ENCODE measurements around the gene PLXND1. TPM values are rescaled to one million over a fixed set of nuclear protein-coding genes. Genes with fewer than 3 reads are reported as not detected.
"Not testable (repeated sequence)": the region's sequence is repeated elsewhere in the genome, so short reads cannot be mapped to it uniquely, and the experiment has no call there.

PLXND1 gene
- total RNA-seq, 1 experiment from 2014 or later = 40.4 TPM

GRCh38 chr3:129552287-129553050, 54.0 kb downstream of the PLXND1 start:
- DNase-seq (ENCODE audit: low spot score) = no peak

GRCh38 chr3:129549805-129550204, 56.7 kb downstream of the PLXND1 start:
- no peak for DNase-seq (ENCODE audit: low spot score)

- no peak for DNase-seq (ENCODE audit: low spot score)
Measured at GRCh38 chr3:129549006-129549800, 57.3 kb downstream of the PLXND1 start.

GRCh38 chr3:129548104-129548965, 58.1 kb downstream of the PLXND1 start:
- DNase-seq (ENCODE audit: low spot score) = no peak

GRCh38 chr3:129547241-129547640, 59.2 kb downstream of the PLXND1 start:
- DNase-seq (ENCODE audit: low spot score) = no peak

GRCh38 chr3:129545951-129546350, 60.5 kb downstream of the PLXND1 start:
- not testable (repeated sequence) for DNase-seq (ENCODE audit: low spot score)

GRCh38 chr3:129543999-129544398, 62.5 kb downstream of the PLXND1 start:
- no peak for DNase-seq (ENCODE audit: low spot score)

- DNase-seq (ENCODE audit: low spot score) = no peak
Measured at GRCh38 chr3:129543156-129543790, 63.2 kb downstream of the PLXND1 start, which contains the start of gene H1-8. Gene H1-8 (plus strand): TSS chr3:129543175. CDS start chr3:129543219, 44 bp downstream.

- no peak for DNase-seq (ENCODE audit: low spot score)
Measured at GRCh38 chr3:129542747-129543146, 63.7 kb downstream of the PLXND1 start.

GRCh38 chr3:129540776-129541516, 65.5 kb downstream of the PLXND1 start:
- no peak for DNase-seq (ENCODE audit: low spot score)

GRCh38 chr3:129539206-129539605, 67.3 kb downstream of the PLXND1 start:
- no peak for DNase-seq (ENCODE audit: low spot score)

GRCh38 chr3:129536804-129537203, 69.7 kb downstream of the PLXND1 start:
- no peak for DNase-seq (ENCODE audit: low spot score)

- DNase-seq (ENCODE audit: low spot score) = no peak
Measured at GRCh38 chr3:129536374-129536667, 70.2 kb downstream of the PLXND1 start.

GRCh38 chr3:129535075-129535474, 71.4 kb downstream of the PLXND1 start:
- DNase-seq (ENCODE audit: low spot score) = no peak

GRCh38 chr3:129534428-129535027, 71.9 kb downstream of the PLXND1 start:
- DNase-seq (ENCODE audit: low spot score) = no peak

GRCh38 chr3:129533406-129533805, 73.1 kb downstream of the PLXND1 start:
- no peak for DNase-seq (ENCODE audit: low spot score)

GRCh38 chr3:129532261-129532660, 74.2 kb downstream of the PLXND1 start:
- DNase-seq (ENCODE audit: low spot score) = no peak

- DNase-seq (ENCODE audit: low spot score) = no peak
Measured at GRCh38 chr3:129531699-129532098, 74.8 kb downstream of the PLXND1 start.

- no peak for DNase-seq (ENCODE audit: low spot score)
Measured at GRCh38 chr3:129530821-129531220, 75.7 kb downstream of the PLXND1 start.

- no peak for DNase-seq (ENCODE audit: low spot score)
Measured at GRCh38 chr3:129530251-129530791, 76.2 kb downstream of the PLXND1 start.

All from H4 (cell line).